Astrocyte of the cerebellum (primary cell): ENCODE measurements around the gene ADAM8.
"Not testable (repeated sequence)": the region's sequence is repeated elsewhere in the genome, so short reads cannot be mapped to it uniquely, and the experiment has no call there.

Source experiments
- DNase-seq: peaks from one replicate; pipeline ENCODE4 v3.0.0-alpha.2; 2011; ENCODE audit warnings: low read depth
- H3K4me3 ChIP-seq: 2 replicates; pipeline ENCODE4 v1.5.1; 2011; ENCODE audit warnings: mild to moderate bottlenecking, low read depth, low read length, moderate library complexity
- CTCF ChIP-seq: IDR thresholded peaks from 2 replicates; pipeline ENCODE4 v1.5.1; 2012; ENCODE audit warnings: low read length, low read depth, moderate library complexity, mild to moderate bottlenecking; ENCODE audit errors: missing control alignments
- in situ Hi-C: cut with HindIII; loops from 2 replicates; pipeline ENCODE4 v1.10.0; 2017; ENCODE audit warnings: low sequenced_read_pairs

ADAM8 gene

GRCh38 chr10:133276435-133277201 lies at the start of gene ADAM8:
ADAM8 (minus strand) TSS chr10:133276868; CDS start chr10:133276817, 51 bp downstream.
- no peak for DNase-seq
- H3K4me3 ChIP-seq = peak within 1 kb of the TSS; percentile 13
- in situ Hi-C loops = no loop called here
- TF ChIP-seq CTCF = no peak

DNA sequence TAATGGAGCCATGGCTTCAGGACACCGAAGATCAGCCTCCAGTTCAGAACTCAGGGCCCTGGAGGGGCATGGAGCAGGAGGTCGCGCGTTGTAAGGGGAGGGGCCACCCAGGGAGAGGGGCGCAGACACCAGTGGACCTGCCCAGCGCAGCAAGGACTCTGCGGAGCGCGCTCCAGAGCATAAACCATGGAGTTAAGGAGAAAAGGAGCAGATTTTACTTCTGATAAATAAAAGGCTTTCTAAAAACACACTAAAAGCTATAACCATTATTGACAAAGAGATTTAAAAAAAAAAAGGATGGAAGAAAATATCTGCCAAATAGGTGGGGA lies 49.5 kb upstream of the ADAM8 start:
- no peak for DNase-seq
- H3K4me3 ChIP-seq = peak overlapping the region; percentile 27
- TF ChIP-seq CTCF = no peak
- in situ Hi-C loops = no loop called here

DNA sequence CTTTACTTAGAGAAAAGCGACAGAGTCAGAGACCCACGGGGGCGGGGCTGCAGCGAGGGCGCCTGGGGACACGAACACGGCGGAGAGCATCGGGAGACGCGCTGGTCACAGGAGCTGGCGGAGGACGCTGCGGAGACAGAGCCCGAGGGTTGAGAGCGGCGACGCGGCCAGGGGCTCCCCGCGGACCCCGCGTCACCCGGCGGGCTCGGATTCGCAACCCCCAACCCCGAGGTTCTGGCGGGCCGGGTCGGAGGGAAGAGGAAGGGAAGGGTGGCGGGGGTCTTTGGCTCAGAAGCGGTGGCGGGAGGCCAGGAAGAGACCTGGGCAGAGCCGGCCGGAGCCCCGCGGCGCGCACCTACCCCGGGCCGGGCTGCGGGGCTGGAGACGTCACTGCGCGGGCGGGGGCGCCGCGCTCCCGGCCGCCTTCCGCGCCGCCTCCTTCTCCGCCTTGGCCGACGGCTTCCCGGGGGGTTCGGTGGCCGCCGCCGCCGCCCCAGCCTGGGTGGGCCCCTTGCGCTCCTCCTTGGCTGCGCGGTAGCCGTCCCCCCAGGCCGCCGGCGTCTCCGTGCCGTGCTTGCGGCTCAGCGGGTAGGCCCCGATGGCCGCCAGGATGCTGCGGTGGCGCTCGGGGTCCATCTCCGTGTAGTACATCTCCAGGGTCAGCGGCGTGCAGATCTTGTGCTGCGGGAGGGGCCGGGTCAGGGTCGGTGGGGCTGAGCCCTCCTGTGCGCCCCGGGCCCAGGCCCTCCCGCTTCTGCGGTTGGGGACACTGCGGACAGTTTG lies 49.0 kb upstream of the ADAM8 start:
- no peak for TF ChIP-seq CTCF
- peak overlapping the region; percentile 34 for H3K4me3 ChIP-seq
- DNase-seq = no peak
- in situ Hi-C loops = no loop called here

GRCh38 chr10:133324857-133325260 lies 48.2 kb upstream of the ADAM8 start:
- TF ChIP-seq CTCF = no peak
- in situ Hi-C loops = no loop called here
- DNase-seq = no peak

DNA sequence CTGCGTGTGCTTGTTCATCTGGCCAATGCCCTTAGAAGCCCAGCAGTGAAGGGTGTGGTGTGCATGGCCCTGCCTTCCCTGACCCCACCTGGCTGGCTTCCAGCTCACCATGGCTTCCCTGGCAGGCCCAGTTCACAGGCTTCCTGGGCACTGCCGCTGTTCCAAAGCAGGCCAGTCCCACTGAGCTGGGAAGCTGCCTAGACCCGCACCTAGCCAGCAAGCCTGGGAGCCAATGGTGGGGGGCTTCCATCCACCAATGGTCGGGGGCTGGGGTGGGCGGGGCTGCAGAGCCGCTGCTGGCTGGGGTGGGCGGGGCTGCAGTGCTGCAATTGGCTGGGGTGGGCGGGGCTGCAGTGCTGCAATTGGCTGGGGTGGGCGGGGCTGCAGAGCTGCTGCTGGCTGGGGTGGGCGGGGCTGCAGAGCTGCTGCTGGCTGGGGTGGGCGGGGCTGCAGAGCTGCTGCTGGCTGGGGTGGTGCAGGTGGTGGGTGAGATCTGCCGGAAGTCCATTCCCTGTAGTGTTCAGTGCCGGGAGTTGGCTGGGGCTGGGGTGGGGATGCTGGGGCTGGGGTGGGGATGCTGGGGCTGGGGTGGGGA lies 47.6 kb upstream of the ADAM8 start:
- DNase-seq = no peak
- no peak for TF ChIP-seq CTCF
- no peak overlapping the region for H3K4me3 ChIP-seq
- in situ Hi-C loops = no loop called here

More at GRCh38 chr10:133324857-133325260, 48.2 kb upstream of the ADAM8 start:
- H3K4me3 ChIP-seq = no peak overlapping the region

- in situ Hi-C loops, DNase-seq, H3K4me3 ChIP-seq: not testable (repeated sequence)
Observed at GRCh38 chr10:133322064-133322709, 45.5 kb upstream of the ADAM8 start.

GRCh38 chr10:133320852-133321422 lies 44.3 kb upstream of the ADAM8 start:
- in situ Hi-C loops, H3K4me3 ChIP-seq, DNase-seq: not testable (repeated sequence)
